ENCODE data around the gene LRRC8E.

DNA sequence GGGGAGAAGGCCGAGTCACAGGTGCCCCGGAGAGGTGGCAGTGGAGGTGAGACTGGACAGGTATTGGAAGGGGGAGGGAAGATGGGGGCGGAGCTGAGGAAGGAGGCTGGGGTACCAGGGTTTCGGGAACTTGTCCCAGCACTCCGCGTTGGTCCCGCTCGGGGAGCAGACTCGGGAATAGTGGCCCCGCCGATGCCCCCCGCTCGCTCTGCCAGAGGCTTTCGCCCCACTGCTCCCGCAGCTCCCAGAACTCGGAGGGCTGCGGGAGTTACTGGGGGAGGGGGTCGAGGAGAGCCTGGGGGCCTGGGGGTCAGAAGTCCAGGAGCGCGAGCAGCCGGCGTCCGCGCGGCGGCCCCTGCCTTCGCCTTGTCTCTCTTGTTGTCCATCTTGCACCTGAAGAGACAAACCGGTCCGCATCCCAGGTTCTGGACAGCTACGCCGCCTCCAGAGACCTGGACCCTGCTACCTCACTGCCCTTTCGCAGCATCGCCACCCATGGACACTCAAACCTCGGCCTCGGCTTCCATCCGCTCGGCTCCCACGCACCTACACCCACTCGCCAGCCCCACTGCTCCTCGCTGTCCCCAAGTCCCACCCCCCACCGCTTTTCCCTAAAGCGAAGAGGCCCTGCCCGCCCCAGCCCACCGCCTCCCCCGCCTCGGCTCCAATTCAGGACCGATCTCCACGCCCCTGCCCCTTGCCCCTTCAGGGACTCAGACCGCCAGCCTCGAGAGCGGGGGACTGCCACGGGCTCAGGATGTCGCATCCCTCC is 14.8 kb upstream of the LRRC8E start:
- TF ChIP-seq, protein P1, sequence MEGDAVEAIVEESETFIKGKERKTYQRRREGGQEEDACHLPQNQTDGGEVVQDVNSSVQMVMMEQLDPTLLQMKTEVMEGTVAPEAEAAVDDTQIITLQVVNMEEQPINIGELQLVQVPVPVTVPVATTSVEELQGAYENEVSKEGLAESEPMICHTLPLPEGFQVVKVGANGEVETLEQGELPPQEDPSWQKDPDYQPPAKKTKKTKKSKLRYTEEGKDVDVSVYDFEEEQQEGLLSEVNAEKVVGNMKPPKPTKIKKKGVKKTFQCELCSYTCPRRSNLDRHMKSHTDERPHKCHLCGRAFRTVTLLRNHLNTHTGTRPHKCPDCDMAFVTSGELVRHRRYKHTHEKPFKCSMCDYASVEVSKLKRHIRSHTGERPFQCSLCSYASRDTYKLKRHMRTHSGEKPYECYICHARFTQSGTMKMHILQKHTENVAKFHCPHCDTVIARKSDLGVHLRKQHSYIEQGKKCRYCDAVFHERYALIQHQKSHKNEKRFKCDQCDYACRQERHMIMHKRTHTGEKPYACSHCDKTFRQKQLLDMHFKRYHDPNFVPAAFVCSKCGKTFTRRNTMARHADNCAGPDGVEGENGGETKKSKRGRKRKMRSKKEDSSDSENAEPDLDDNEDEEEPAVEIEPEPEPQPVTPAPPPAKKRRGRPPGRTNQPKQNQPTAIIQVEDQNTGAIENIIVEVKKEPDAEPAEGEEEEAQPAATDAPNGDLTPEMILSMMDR (IDR thresholded peaks at IDR 0.05) = no peak
- TF ChIP-seq POLR2A (IDR thresholded peaks at IDR 0.05) = no peak
